ENCODE results near the gene NCK2.

- TF ChIP-seq, protein P1, sequence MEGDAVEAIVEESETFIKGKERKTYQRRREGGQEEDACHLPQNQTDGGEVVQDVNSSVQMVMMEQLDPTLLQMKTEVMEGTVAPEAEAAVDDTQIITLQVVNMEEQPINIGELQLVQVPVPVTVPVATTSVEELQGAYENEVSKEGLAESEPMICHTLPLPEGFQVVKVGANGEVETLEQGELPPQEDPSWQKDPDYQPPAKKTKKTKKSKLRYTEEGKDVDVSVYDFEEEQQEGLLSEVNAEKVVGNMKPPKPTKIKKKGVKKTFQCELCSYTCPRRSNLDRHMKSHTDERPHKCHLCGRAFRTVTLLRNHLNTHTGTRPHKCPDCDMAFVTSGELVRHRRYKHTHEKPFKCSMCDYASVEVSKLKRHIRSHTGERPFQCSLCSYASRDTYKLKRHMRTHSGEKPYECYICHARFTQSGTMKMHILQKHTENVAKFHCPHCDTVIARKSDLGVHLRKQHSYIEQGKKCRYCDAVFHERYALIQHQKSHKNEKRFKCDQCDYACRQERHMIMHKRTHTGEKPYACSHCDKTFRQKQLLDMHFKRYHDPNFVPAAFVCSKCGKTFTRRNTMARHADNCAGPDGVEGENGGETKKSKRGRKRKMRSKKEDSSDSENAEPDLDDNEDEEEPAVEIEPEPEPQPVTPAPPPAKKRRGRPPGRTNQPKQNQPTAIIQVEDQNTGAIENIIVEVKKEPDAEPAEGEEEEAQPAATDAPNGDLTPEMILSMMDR (IDR thresholded peaks at IDR 0.05): no peak
- TF ChIP-seq RFX5 (IDR thresholded peaks at IDR 0.05) (no peak), EP300 (IDR thresholded peaks at IDR 0.05) (no peak)
- TF ChIP-seq, protein P2, sequence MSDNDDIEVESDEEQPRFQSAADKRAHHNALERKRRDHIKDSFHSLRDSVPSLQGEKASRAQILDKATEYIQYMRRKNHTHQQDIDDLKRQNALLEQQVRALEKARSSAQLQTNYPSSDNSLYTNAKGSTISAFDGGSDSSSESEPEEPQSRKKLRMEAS (IDR thresholded peaks at IDR 0.05): no peak
Observed at GRCh38 chr2:105737980-105738657, 6.6 kb upstream of the NCK2 start.

All from A549 (cell line).